Body of pancreas (tissue), 4 donors: ENCODE data around the gene ACSF2. TPM values are rescaled to one million over a fixed set of nuclear protein-coding genes. Genes with fewer than 3 reads are reported as not detected.

ENCODE experiments used
- ATAC-seq: fragments of 150-250 bp; one replicate; pipeline ENCODE4 v1.9.1; 2016
- DNase-seq, 4 donors: peaks; one replicate each; pipeline ENCODE4 v3.0.0-alpha.2; 2019
- H3K27ac ChIP-seq, 4 donors: fragments of 200-600 bp; sonication (generic); 1 replicate in 3 of 4; 2 replicates in 1 of 4; pipeline versions ENCODE4 v1.5.1 to v1.6.1; 2016 to 2019; ENCODE audit warnings: mild to moderate bottlenecking in 1 of 4, mixed read lengths in 1 of 4, moderate library complexity in 1 of 4
- H3K27me3 ChIP-seq, 2 donors: fragments of 200-600 bp; sonication (generic); one replicate each; pipeline ENCODE4 v1.6.0; 2016; ENCODE audit warnings: mild to moderate bottlenecking in 1 of 2
- H3K36me3 ChIP-seq, 2 donors: fragments of 200-600 bp; sonication (generic); replicated peaks in 1 of 2; 2 replicates each; pipeline ENCODE4 v1.5.1; 2016; ENCODE audit warnings: low read depth in 2 of 2; ENCODE audit not compliant: insufficient read depth in 1 of 2
- H3K4me1 ChIP-seq: fragments of 200-600 bp; sonication (generic); one replicate; pipeline ENCODE4 v1.6.0; 2016
- H3K4me3 ChIP-seq, 2 donors: fragments of 200-600 bp; sonication (generic); 1 replicate in 1 of 2; 2 replicates in 1 of 2; pipeline ENCODE4 v1.5.1; 2016 to 2019
- H3K9me3 ChIP-seq, 3 donors: fragments of 200-600 bp; sonication (generic); 1 replicate in 2 of 3; 2 replicates in 1 of 3; pipeline ENCODE4 v1.5.1; 2016
- POLR2A ChIP-seq, 3 donors: fragments of 450-650 bp; IDR thresholded peaks; one replicate each; pipeline ENCODE4 v1.6.1; 2016; ENCODE audit warnings: antibody characterized with exemption in 3 of 3, mild to moderate bottlenecking in 2 of 3
- WGBS, 2 donors: methylation state at CpG; one replicate each; pipeline ENCODE4 v1.1.5; 2017; 5-methylcytosine and 5-hydroxymethylcytosine counted together
- intact Hi-C: fragments of 100-400 bp; cut with DNase I; formaldehyde crosslinking; loops from one replicate; pipeline ENCODE4 v1.15.1; 2023
- total RNA-seq, 2 donors: library from RNA; depleted of rRNA; stranded (reverse); fragments of >200 nt; gene quantifications; one replicate each; pipeline ENCODE4 v1.1.0, GENCODE V29; 2016
- TF ChIP-seq, protein P1 (sequence below), 7 experiments: fragments of 450-650 bp in 4 of 7; fragments of 200-600 bp in 3 of 7; sonication (generic) in 3 of 7; IDR thresholded peaks; one replicate each; pipeline ENCODE4 v1.5.1; 2016 to 2019; ENCODE audit warnings: antibody characterized with exemption in 7 of 7

ACSF2 gene
- total RNA-seq, 2 donors from 2014 or later = 18.7 to 120 TPM

DNA sequence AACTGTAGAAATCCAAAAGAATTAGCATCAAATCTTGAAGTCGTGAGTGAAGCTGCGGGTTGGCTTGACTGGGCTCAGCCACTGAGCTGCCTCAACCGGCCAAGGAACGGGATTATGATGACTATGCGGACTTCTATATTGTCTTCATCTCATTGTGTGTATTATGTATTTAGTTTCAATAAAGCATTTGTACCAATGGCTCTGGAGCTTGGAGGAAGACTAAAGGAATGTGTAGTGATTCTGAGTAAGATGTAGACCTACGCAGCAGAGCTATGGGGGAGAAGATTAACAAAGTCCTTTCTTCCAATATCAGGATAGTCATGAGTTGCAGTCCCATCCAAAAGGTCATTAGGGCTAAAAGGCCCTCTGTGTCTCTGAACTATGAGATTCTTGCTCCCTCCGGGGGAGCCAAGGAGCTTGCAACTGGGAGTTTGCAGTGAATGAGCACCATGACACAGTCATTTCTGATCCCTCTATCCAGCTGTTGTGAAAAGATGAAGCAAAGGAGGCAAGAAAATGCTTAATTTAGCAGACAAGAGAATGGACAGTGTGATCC, 44.7 kb upstream of the ACSF2 start:
- H3K27ac ChIP-seq = no peak overlapping the region
- TF ChIP-seq, protein P1, sequence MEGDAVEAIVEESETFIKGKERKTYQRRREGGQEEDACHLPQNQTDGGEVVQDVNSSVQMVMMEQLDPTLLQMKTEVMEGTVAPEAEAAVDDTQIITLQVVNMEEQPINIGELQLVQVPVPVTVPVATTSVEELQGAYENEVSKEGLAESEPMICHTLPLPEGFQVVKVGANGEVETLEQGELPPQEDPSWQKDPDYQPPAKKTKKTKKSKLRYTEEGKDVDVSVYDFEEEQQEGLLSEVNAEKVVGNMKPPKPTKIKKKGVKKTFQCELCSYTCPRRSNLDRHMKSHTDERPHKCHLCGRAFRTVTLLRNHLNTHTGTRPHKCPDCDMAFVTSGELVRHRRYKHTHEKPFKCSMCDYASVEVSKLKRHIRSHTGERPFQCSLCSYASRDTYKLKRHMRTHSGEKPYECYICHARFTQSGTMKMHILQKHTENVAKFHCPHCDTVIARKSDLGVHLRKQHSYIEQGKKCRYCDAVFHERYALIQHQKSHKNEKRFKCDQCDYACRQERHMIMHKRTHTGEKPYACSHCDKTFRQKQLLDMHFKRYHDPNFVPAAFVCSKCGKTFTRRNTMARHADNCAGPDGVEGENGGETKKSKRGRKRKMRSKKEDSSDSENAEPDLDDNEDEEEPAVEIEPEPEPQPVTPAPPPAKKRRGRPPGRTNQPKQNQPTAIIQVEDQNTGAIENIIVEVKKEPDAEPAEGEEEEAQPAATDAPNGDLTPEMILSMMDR (IDR thresholded peaks at IDR 0.05) = no peak
- no peak for TF ChIP-seq POLR2A (IDR thresholded peaks at IDR 0.05)
- no peak for ATAC-seq
- DNase-seq = no peak
- H3K27me3 ChIP-seq = no peaks in the 10 kb centered on the region
- peaks cover 31 to 36% of the 10 kb centered on the region in 2 donors for H3K36me3 ChIP-seq
- H3K4me3 ChIP-seq = no peak overlapping the region
- H3K9me3 ChIP-seq = no peaks in the 10 kb centered on the region
- intact Hi-C loops = no loop called here
- no peaks in the 10 kb centered on the region for H3K4me1 ChIP-seq
- WGBS, 2 donors = 90 to 91% methylated on average over 7 of the region's 7 CpGs

DNA sequence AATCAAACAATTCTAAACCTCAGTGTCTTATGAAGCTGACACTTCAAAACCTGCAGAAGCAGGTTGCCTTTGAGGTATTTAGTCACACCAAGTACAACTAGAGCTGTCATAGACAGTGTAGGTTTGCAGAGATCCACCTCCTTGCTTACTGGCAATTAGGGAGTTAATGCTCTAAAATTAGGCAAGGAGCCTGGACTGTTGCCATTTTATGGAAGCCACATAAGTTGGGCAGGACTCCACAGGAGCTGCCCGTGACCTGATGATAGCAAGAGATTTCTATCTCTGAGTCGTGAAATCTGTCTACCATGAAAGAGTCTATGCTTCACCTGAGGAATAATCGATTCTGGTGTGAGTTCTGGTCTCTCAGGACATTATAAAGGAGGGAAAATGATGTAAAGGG, 44.1 kb upstream of the ACSF2 start:
- no peak overlapping the region for H3K4me3 ChIP-seq
- H3K36me3 ChIP-seq = peaks cover 37 to 41% of the 10 kb centered on the region in 2 donors
- no peaks in the 10 kb centered on the region for H3K27me3 ChIP-seq
- TF ChIP-seq, protein P1 (IDR thresholded peaks at IDR 0.05) = no peak
- no peak for TF ChIP-seq POLR2A (IDR thresholded peaks at IDR 0.05)
- WGBS, 2 donors = 39 to 47% methylated on average over 3 of the region's 3 CpGs
- DNase-seq (no peak), ATAC-seq (no peak)
- no peaks in the 10 kb centered on the region for H3K9me3 ChIP-seq
- intact Hi-C loops = no loop called here
- H3K27ac ChIP-seq = no peak overlapping the region
- H3K4me1 ChIP-seq = no peaks in the 10 kb centered on the region

DNA sequence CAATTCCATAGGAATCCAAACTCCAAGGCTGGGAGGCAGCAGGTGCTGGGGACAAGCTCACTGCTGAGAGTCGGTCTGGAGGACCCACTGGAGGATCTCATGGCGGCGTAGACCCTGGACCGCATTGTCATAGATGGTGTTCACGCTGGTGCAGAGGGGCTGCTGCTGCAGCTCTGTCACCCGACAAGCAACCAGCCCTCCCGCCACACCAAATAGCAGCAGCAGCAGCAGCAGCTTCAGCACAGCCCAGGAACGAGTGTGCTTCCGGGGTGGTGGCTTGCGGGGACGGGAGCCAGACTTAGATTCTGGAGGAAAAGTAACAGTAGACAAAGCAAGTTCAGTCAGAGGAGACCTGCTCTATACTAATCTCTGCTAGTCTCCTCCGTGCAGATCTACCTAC, 43.1 kb upstream of the ACSF2 start:
- intact Hi-C loops = no loop called here
- DNase-seq (no peak), ATAC-seq (no peak)
- Histone ChIP-seq H3K27me3 (no peaks in the 10 kb centered on the region), H3K4me3 (no peak overlapping the region), H3K36me3 (peaks cover 45 to 49% of the 10 kb centered on the region in 2 donors), H3K27ac (no peak overlapping the region), H3K4me1 (no peaks in the 10 kb centered on the region), H3K9me3 (no peaks in the 10 kb centered on the region)
- 90 to 93% methylated on average over 10 to 12 of the region's 12 CpGs for WGBS, 2 donors
- TF ChIP-seq POLR2A (IDR thresholded peaks at IDR 0.05) = no peak
- TF ChIP-seq, protein P1 (IDR thresholded peaks at IDR 0.05) = no peak

DNA sequence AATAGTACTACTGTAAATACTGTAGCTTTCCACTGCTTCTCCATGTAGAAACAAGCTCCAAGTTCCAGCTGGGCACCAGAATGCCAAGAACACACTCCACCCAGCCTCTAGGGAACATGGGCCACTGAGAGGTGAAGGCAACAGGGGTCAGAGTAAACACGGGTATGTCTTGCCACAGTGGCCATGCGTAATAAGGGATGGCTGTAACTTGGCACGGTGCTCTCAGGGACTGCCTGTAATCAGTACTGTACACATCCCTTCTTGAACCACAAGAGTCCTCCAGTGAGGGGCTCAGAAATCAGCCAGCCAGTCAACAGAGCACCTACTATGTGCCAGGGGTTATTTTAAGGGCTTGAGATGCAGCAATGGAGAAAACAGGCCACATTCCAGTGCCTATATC, 39.5 kb upstream of the ACSF2 start:
- H3K27ac ChIP-seq = no peak overlapping the region
- no peaks in the 10 kb centered on the region for H3K9me3 ChIP-seq
- no peak overlapping the region for H3K4me3 ChIP-seq
- H3K27me3 ChIP-seq = no peaks in the 10 kb centered on the region
- peaks cover 20% of the 10 kb centered on the region for H3K4me1 ChIP-seq
- no peak for DNase-seq
- WGBS, 2 donors = 48 to 53% methylated on average over 3 of the region's 3 CpGs
- H3K36me3 ChIP-seq = peaks cover 60 to 69% of the 10 kb centered on the region in 2 donors
- intact Hi-C loops = no loop called here
- no peak for TF ChIP-seq POLR2A (IDR thresholded peaks at IDR 0.05)
- TF ChIP-seq, protein P1 (IDR thresholded peaks at IDR 0.05) = no peak
- ATAC-seq = no peak

DNA sequence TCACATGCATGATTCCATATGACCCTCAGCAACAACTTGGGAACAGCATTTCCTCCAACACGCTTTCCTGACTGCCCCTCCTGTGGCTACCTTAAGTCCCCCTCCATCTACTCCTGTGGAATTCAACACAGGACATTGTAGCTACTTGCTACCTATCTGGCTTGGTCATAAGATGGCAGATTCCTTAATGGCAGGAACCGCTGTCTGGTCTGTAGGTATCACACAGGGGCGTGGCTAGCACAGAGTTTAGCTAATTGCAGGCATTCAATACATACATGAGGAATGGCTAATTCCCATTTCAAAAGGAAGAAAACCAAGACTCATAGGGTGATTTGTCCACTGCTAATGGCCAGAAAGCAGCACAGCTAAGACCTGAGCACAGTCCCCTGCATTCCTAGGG, 37.3 kb upstream of the ACSF2 start:
- TF ChIP-seq, protein P1 (IDR thresholded peaks at IDR 0.05) = no peak
- TF ChIP-seq POLR2A (IDR thresholded peaks at IDR 0.05) = no peak
- no peaks in the 10 kb centered on the region for H3K9me3 ChIP-seq
- no peak for ATAC-seq
- H3K36me3 ChIP-seq = peaks cover 60 to 68% of the 10 kb centered on the region in 2 donors
- intact Hi-C loops = no loop called here
- H3K27me3 ChIP-seq = no peaks in the 10 kb centered on the region
- H3K4me3 ChIP-seq = no peak overlapping the region
- H3K27ac ChIP-seq = no peak overlapping the region
- H3K4me1 ChIP-seq = peaks cover 42% of the 10 kb centered on the region
- no peak for DNase-seq
- 87 to 94% methylated on average over 3 of the region's 3 CpGs for WGBS, 2 donors
